Limb (tissue), 2 donors: ENCODE measurements around the gene FIGN.

Experiments
- DNase-seq, 2 donors: peaks; one replicate each; pipeline ENCODE4 v3.0.0-alpha.2; 2016; ENCODE audit errors: extremely low spot score in 2 of 2

Gene FIGN

GRCh38 chr2:163665817-163666216 lies 70.0 kb downstream of the FIGN start:
- DNase-seq = no peak

- DNase-seq = no peak
Measured at GRCh38 chr2:163665051-163665450, 70.8 kb downstream of the FIGN start.

- no peak for DNase-seq
Measured at GRCh38 chr2:163664610-163665009, 71.2 kb downstream of the FIGN start.

- DNase-seq = no peak
Measured at GRCh38 chr2:163662141-163662780, 73.5 kb downstream of the FIGN start.

DNA sequence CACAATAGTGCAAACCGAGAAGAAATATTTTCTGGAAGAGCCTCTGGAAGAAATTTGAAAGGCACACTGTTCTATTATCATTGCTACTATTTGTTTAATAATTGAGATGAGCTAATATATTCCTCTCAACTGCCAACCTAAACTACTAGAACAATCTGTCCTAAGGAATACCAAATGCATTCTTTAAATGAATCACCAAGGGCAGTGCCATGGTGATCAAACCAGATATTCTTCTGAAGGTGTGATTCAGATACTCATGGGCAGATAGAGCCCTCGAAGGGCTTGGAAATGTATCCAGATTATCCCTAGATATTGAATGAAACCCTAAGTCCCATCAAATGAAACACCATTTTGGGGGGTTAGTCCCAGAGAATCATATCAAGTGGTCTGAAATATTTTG lies 76.6 kb downstream of the FIGN start:
- no peak for DNase-seq

DNA sequence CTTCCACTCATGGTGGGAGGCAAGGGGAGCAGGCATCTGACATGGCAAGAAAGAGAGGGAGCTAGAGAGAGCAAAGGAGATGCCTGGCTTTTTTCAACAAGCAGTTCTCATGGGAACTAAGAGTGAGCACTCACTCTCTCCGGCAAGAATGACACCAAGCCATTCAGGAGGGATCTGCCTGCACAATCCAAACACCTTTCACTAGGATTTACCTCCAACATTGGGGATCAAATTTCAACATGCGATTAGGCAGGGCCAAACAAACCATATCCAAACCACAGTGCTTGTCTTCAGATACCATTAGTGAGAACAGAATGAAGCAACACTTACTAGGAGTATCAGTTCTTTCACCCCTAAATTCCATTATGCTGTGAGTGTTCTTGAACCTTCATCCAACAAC lies 77.3 kb downstream of the FIGN start:
- no peak for DNase-seq

GRCh38 chr2:163657281-163657656 lies 78.5 kb downstream of the FIGN start:
- DNase-seq = no peak

DNA sequence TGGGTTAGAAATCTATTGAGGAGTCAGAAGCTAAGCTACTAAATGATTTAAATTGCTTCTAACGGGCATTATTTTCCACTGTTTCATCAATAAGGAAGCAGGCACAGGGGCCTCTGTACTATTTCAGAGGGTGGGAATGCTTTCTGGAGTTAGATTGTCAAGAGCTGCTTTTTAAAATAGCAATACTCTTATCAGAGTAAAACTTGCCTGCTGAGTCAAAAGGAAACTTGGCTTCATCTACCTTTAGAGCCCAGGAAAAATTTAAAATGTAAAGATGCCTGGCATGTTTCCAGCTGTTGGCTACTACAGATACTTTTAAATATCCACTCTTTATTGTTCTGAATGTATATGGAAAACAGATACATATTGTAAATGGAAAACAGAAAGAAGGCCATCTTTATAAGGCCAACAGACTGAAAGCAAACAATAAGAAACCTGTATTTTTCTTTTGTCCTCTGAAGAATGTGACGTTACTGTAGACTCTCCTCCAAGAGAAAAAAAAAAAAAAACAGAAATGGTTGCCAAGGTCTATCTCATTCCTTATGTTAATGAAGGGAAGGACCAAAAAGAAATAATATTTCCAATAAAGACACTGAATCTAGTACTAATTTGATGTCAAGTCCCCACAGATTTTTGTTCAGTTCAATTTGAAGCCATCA lies 79.1 kb downstream of the FIGN start:
- DNase-seq = no peak

GRCh38 chr2:163655667-163656066 lies 80.1 kb downstream of the FIGN start:
- no peak for DNase-seq

GRCh38 chr2:163652751-163653150 lies 83.1 kb downstream of the FIGN start:
- DNase-seq = no peak

- DNase-seq = no peak
Measured at GRCh38 chr2:163649080-163649479, 86.7 kb downstream of the FIGN start.

- DNase-seq = no peak
Measured at GRCh38 chr2:163647300-163647699, 88.5 kb downstream of the FIGN start.

DNA sequence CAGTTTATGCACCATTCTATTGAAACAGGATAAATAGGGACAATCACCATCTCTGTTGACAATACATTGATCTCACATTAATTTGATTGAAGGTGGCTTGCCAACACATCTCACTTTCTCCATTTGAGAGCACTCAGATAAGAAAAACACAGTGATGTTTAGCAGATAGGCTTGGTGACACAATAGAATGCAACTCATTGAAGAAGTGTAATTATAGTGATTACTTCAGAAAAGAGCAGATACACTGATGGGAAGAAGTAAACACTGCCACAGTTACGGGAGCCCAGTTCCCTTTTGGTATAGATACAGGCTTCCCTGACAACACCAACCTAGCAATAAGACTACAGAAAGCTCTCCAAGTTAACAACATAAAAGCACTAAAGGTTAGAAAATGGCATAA lies 89.1 kb downstream of the FIGN start:
- no peak for DNase-seq

GRCh38 chr2:163644238-163644637 lies 91.6 kb downstream of the FIGN start:
- no peak for DNase-seq

- no peak for DNase-seq
Measured at GRCh38 chr2:163641986-163642385, 93.8 kb downstream of the FIGN start.

DNA sequence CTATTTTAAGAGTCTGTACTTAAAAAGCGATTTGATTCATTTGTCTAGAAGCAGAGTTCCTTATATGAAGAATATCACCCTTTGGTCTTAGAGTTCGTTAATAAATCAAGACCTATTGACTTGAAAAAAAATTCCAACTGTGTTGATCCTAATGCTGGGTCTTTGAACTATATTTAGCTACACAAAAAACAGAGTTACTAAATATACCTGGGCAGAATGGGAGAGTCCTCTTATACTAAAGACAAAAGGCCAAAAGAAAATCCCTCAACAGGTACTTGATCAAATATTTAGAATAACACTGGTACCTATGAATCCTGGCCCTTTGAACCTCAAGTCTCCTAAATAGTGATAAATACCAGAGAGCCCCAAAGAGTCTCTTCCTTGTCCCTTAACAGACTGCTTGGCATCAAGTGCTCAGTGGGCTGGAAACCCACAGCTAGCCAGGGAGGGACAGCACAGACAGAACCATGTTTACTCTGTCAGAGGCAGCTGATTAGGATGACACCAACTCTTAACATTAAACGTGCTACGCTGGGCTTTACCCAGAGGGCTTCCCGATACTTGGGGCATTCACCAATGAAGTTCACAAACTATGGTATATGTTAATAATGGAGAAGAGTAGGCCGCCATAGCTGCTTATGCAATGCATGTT lies 95.1 kb downstream of the FIGN start:
- DNase-seq = no peak

- no peak for DNase-seq
Measured at GRCh38 chr2:163637871-163638270, 97.9 kb downstream of the FIGN start.

GRCh38 chr2:163633291-163633690 lies 102.5 kb downstream of the FIGN start:
- no peak for DNase-seq

GRCh38 chr2:163630836-163631235 lies 105.0 kb downstream of the FIGN start:
- no peak for DNase-seq

DNA sequence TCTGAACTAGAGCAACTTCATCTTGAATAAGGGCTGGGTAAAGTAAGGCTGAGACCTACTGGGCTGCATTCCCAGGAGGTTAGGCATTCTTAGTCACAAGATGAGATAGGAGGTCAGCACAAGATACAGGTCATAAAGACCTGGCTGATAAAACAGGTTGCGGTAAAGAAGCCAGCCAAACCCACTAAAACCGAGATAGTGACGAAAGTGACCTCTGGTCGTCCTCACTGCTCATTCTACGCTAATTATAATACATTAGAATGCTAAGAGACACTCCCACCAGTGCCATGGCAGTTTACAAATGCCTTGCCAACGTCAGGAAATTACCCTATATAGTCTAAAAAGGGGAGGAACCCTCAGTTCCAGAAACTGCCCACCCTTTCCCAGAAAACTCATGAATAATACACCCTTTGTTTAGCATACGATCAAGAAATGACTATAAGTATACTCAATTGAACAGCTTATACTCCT lies 109.1 kb downstream of the FIGN start:
- no peak for DNase-seq

GRCh38 chr2:163626208-163626607 lies 109.6 kb downstream of the FIGN start:
- no peak for DNase-seq

DNA sequence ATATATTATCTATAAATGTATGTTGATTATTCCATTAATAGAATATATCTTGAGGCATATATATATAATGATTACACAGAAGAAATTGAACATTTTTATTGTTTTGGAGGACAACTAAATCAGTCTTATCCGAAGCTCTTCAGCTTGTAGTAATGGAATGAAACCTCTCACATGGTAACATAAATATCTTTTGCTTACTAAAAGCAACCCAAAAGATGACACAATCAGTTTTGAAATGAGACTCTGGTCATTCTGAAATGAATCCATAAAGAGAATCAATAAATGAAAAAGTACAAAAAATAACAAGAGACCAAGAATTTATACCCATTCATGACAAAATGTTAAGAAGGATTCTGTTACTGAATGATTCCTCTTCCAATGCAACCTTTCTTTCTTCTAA lies 110.2 kb downstream of the FIGN start:
- DNase-seq = no peak

DNA sequence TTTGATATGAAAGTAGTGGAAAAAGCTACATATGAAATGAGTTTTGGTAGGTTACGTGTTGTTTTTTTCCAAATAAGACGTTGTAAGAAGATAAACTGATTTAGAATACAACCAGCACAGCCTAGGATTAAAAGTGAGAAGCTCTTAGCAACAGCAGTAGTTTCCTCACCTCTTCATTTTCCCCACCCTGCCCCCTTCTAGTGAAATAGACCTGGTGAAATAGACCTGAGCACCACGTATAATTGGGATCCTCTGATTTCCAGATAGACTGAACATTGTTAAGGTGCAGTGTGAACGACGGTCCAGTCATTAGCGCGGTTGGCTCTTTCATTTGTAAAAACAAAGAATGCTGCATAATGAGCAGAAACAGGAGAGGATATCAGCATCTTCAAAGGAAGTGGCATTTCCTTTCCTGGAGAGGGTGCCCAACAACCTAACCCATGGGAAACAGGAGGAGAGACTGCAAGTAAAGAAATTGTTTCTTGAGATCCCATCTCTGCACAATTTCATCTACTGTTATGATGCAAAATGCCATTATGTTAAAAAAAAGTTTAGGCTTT lies 114.3 kb downstream of the FIGN start:
- DNase-seq = no peak
